Loucy (cell line): ENCODE data around the gene DCHS2.

ENCODE experiments used
- H2AFZ ChIP-seq: fragments of 200-600 bp; sonication (generic); 2 replicates; pipeline ENCODE4 v1.6.0; 2016; ENCODE audit warnings: antibody characterized with exemption, mild to moderate bottlenecking, low read length, moderate library complexity
- H3F3A ChIP-seq: fragments of 200-600 bp; 2 replicates; pipeline ENCODE4 v1.6.0; 2016; ENCODE audit warnings: antibody characterized with exemption, low read depth, mild to moderate bottlenecking
- H3K27me3 ChIP-seq: fragments of 200-600 bp; sonication (generic); 2 replicates; pipeline ENCODE4 v1.6.1; 2014; ENCODE audit warnings: low read length, mild to moderate bottlenecking; ENCODE audit not compliant: insufficient read depth, poor library complexity, severe bottlenecking
- H3K36me3 ChIP-seq: fragments of 200-600 bp; sonication (generic); 2 replicates; pipeline ENCODE4 v1.6.1; 2016; ENCODE audit warnings: low read length; ENCODE audit not compliant: insufficient read depth
- H3K4me1 ChIP-seq: fragments of 200-600 bp; sonication (generic); 2 replicates; pipeline ENCODE4 v1.5.1; 2014; ENCODE audit warnings: low read length, mild to moderate bottlenecking; ENCODE audit not compliant: insufficient read depth, poor library complexity, severe bottlenecking
- H3K4me2 ChIP-seq: fragments of 200-600 bp; sonication (generic); 2 replicates; pipeline ENCODE4 v1.6.0; 2014; ENCODE audit warnings: antibody characterized with exemption, low read length, low read depth, mild to moderate bottlenecking; ENCODE audit not compliant: poor library complexity, severe bottlenecking
- H3K4me3 ChIP-seq: fragments of 200-600 bp; sonication (generic); 2 replicates; pipeline ENCODE4 v1.5.1; 2014; ENCODE audit warnings: low read length, mild to moderate bottlenecking, mixed read lengths; ENCODE audit not compliant: poor library complexity, severe bottlenecking
- H3K79me2 ChIP-seq: fragments of 200-600 bp; sonication (generic); 2 replicates; pipeline ENCODE4 v1.6.1; 2014; ENCODE audit warnings: low read length; ENCODE audit not compliant: insufficient read depth
- H3K9ac ChIP-seq: fragments of 200-600 bp; sonication (generic); 2 replicates; pipeline ENCODE4 v1.6.0; 2014; ENCODE audit warnings: mild to moderate bottlenecking, low read depth, low read length, moderate library complexity; ENCODE audit not compliant: poor library complexity, severe bottlenecking
- H3K9me2 ChIP-seq: fragments of 200-600 bp; sonication (generic); replicated peaks from 2 replicates; pipeline ENCODE4 v1.6.1; 2016; ENCODE audit warnings: low read depth, low read length, mixed read lengths
- H3K9me3 ChIP-seq: fragments of 200-600 bp; sonication (generic); 2 replicates; pipeline ENCODE4 v1.6.1; 2014; ENCODE audit warnings: mild to moderate bottlenecking, antibody characterized with exemption, low read length, low read depth; ENCODE audit not compliant: insufficient read depth
- H4K20me1 ChIP-seq: fragments of 200-600 bp; sonication (generic); 2 replicates; pipeline ENCODE4 v1.6.0; 2014; ENCODE audit warnings: antibody characterized with exemption, low read length, mild to moderate bottlenecking; ENCODE audit not compliant: insufficient read depth, poor library complexity, severe bottlenecking
- EZH2phosphoT487 ChIP-seq: fragments of 200-600 bp; IDR thresholded peaks from 2 replicates; pipeline ENCODE4 v1.6.1; 2018; ENCODE audit warnings: antibody characterized with exemption, mild to moderate bottlenecking, moderate library complexity, borderline replicate concordance
- TF ChIP-seq, protein P1 (sequence below): fragments of 200-600 bp; sonication (generic); conservative IDR thresholded peaks from 2 replicates; pipeline ENCODE4 v1.5.1; 2014; ENCODE audit warnings: mild to moderate bottlenecking, antibody characterized with exemption, low read length

DCHS2 gene

GRCh38 chr4:154489558-154490233, 1.9 kb downstream of the DCHS2 start:
- Histone ChIP-seq H3K4me2 (no peak overlapping the region), H3K9me3 (no peaks in the 10 kb centered on the region), H3K36me3 (no peaks in the 10 kb centered on the region), H3K27me3 (no peaks in the 10 kb centered on the region), H3K79me2 (no peaks in the 10 kb centered on the region), H3K9ac (no peak overlapping the region), H3K9me2 (no peaks in the 10 kb centered on the region), H3K4me3 (no peak overlapping the region), H3K4me1 (peaks cover 4% of the 10 kb centered on the region), H4K20me1 (no peaks in the 10 kb centered on the region), H2AFZ (no peak overlapping the region), H3F3A (no peaks in the 10 kb centered on the region)
- TF ChIP-seq, protein P1, sequence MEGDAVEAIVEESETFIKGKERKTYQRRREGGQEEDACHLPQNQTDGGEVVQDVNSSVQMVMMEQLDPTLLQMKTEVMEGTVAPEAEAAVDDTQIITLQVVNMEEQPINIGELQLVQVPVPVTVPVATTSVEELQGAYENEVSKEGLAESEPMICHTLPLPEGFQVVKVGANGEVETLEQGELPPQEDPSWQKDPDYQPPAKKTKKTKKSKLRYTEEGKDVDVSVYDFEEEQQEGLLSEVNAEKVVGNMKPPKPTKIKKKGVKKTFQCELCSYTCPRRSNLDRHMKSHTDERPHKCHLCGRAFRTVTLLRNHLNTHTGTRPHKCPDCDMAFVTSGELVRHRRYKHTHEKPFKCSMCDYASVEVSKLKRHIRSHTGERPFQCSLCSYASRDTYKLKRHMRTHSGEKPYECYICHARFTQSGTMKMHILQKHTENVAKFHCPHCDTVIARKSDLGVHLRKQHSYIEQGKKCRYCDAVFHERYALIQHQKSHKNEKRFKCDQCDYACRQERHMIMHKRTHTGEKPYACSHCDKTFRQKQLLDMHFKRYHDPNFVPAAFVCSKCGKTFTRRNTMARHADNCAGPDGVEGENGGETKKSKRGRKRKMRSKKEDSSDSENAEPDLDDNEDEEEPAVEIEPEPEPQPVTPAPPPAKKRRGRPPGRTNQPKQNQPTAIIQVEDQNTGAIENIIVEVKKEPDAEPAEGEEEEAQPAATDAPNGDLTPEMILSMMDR: no peak

DNA sequence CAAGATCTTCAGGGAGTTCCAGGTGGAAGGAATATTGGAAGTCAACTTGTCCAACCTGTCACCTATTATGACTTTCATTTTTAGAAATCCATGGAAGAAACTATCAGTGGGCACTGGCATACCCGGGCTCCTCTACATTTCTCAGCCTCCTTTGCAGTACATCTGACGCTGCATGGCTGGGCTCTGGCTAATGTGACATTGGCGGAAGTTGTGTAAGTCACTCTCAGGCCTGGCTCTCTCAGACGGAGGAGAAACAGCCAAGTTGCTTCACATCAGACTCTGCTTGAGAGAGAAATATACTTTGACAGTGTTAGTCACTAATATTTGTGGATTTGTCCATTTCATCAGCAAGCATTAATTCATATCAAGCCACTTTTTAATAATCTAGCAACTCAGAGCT, 4.5 kb downstream of the DCHS2 start:
- no peak overlapping the region for H2AFZ ChIP-seq
- H3K4me1 ChIP-seq: peaks cover 4% of the 10 kb centered on the region
- no peaks in the 10 kb centered on the region for H3K9me2 ChIP-seq
- no peak overlapping the region for H3K9ac ChIP-seq
- no peaks in the 10 kb centered on the region for H4K20me1 ChIP-seq
- TF ChIP-seq EZH2phosphoT487: no peak
- TF ChIP-seq, protein P1: no peak
- no peaks in the 10 kb centered on the region for H3K27me3 ChIP-seq
- H3K9me3 ChIP-seq: no peaks in the 10 kb centered on the region
- no peak overlapping the region for H3K4me3 ChIP-seq
- no peak overlapping the region for H3K4me2 ChIP-seq
- no peaks in the 10 kb centered on the region for H3K79me2 ChIP-seq
- H3F3A ChIP-seq: no peaks in the 10 kb centered on the region
- no peaks in the 10 kb centered on the region for H3K36me3 ChIP-seq

DNA sequence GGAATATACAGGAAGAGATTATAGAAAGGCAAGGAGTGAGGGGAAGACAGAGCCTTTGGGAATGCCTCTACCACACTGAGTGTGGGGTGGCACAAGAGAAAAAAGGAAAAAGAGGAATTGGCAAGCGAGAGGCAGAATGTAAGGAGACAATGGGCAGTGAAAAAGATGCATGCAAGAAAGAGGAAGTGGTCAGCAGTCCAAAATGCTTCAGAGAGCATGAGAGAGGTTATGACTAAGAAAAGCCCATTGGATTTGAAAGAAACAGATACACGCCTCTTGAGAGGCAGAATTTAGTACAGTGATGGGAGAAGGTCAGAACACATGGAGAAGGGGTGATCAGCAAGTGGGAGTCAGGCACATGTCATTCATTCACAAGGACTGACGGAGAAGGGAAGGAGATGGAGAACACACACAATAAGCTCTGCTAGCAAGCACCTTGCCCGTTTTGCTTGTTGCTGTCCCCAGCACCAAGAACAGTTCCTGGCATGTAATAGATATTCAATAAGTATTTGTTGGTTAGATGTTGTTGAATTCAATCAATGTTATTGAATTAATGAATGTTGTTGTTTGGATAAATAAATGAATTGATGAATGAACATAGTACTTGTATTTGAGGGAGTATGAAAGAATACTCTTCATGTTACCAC, 6.3 kb downstream of the DCHS2 start:
- H3K9ac ChIP-seq: no peak overlapping the region
- H3K27me3 ChIP-seq: no peaks in the 10 kb centered on the region
- H2AFZ ChIP-seq: no peak overlapping the region
- H3K4me1 ChIP-seq: peaks cover 4% of the 10 kb centered on the region
- H4K20me1 ChIP-seq: no peaks in the 10 kb centered on the region
- no peaks in the 10 kb centered on the region for H3K9me2 ChIP-seq
- H3F3A ChIP-seq: no peaks in the 10 kb centered on the region
- no peak overlapping the region for H3K4me2 ChIP-seq
- no peaks in the 10 kb centered on the region for H3K79me2 ChIP-seq
- H3K4me3 ChIP-seq: no peak overlapping the region
- TF ChIP-seq EZH2phosphoT487: no peak
- TF ChIP-seq, protein P1: no peak
- no peaks in the 10 kb centered on the region for H3K36me3 ChIP-seq
- H3K9me3 ChIP-seq: no peaks in the 10 kb centered on the region
